Naive B cell (primary cell): ENCODE data around the gene KRTCAP2. TPM values are rescaled to one million over a fixed set of nuclear protein-coding genes. Genes with fewer than 3 reads are reported as not detected.
"Not testable (repeated sequence)": the region's sequence is repeated elsewhere in the genome, so short reads cannot be mapped to it uniquely, and the experiment has no call there.

Source experiments
- ATAC-seq, 2 donors: fragments of 150-1000 bp; cut with Tn5 transposase; 2 replicates each; pipeline ENCODE4 v1.10.0; 2021; ENCODE audit warnings: low read depth in 2 of 2, mild to moderate bottlenecking in 2 of 2, moderate library complexity in 2 of 2
- DNase-seq: peaks from one replicate; pipeline ENCODE4 v3.0.0; 2022
- H3K27ac Mint-ChIP-seq, 6 donors: one replicate each; pipeline ENCODE4 v1.8.0; 2020 to 2022; ENCODE audit warnings: mild to moderate bottlenecking in 6 of 6, mixed read lengths in 6 of 6, moderate library complexity in 5 of 6, inconsistent platforms in 2 of 6
- H3K27me3 Mint-ChIP-seq, 3 donors: one replicate each; pipeline ENCODE4 v1.8.0; 2021 to 2022; ENCODE audit warnings: mixed read lengths in 3 of 3, mild to moderate bottlenecking in 1 of 3
- H3K36me3 Mint-ChIP-seq, 2 donors: one replicate each; pipeline ENCODE4 v1.8.0; 2020 to 2022; ENCODE audit warnings: mixed read lengths in 2 of 2, inconsistent platforms in 1 of 2, mild to moderate bottlenecking in 1 of 2
- H3K4me1 Mint-ChIP-seq, 3 donors: one replicate each; pipeline ENCODE4 v1.8.0; 2020 to 2022; ENCODE audit warnings: mixed read lengths in 3 of 3, inconsistent platforms in 1 of 3, mild to moderate bottlenecking in 1 of 3, moderate library complexity in 1 of 3
- H3K4me3 Mint-ChIP-seq, 8 donors: one replicate each; pipeline ENCODE4 v1.8.0; 2020 to 2022; ENCODE audit warnings: mild to moderate bottlenecking in 8 of 8, mixed read lengths in 8 of 8, moderate library complexity in 8 of 8, inconsistent platforms in 2 of 8
- H3K9me3 Mint-ChIP-seq, 7 donors: one replicate each; pipeline ENCODE4 v1.8.0; 2020 to 2022; ENCODE audit warnings: mixed read lengths in 7 of 7, mild to moderate bottlenecking in 5 of 7, inconsistent platforms in 2 of 7, moderate library complexity in 1 of 7
- polyA plus RNA-seq, 6 donors: library from polyadenylated mRNA; unstranded; fragments of 300-500 nt; fragmentation: Illumina TruSeq; gene quantifications; one replicate each; pipeline ENCODE4 v1.2.3, GENCODE V29; 2021; ENCODE audit warnings: low read depth in 6 of 6

Gene KRTCAP2
- polyA plus RNA-seq, 6 donors from 2014 or later: 340 to 379 (median 354) TPM

GRCh38 chr1:155175281-155175926 is 2.3 kb upstream of the KRTCAP2 start:
- Mint-ChIP-seq H3K27me3 (no peaks in the 10 kb centered on the region), H3K36me3 (no peaks in the 10 kb centered on the region), H3K27ac (peak overlapping the region in 1 of 6 donors; percentile 68), H3K4me1 (peaks cover 41 to 44% (median 41%) of the 10 kb centered on the region in 3 donors), H3K4me3 (peak overlapping the region in 6 of 8 donors; percentile 43 to 97 (median 65)), H3K9me3 (no peaks in the 10 kb centered on the region)
- ATAC-seq (no peak), DNase-seq (no peak)

- DNase-seq: no peak
- Mint-ChIP-seq H3K27me3 (no peaks in the 10 kb centered on the region), H3K9me3 (no peaks in the 10 kb centered on the region), H3K4me3 (peak overlapping the region; percentile 88 to 100 (median 98)), H3K27ac (peak overlapping the region in 3 of 6 donors; percentile 57 to 97 (median 66)), H3K36me3 (peaks cover 0 to 2% of the 10 kb centered on the region in 2 donors), H3K4me1 (peaks cover 41 to 46% (median 42%) of the 10 kb centered on the region in 3 donors)
- ATAC-seq: no peak
Observed at GRCh38 chr1:155174324-155175280, 1.5 kb upstream of the KRTCAP2 start.

GRCh38 chr1:155173478-155174323 is 597 bp upstream of the KRTCAP2 start, which contains the start of gene TRIM46:
Gene TRIM46 (plus strand): TSS chr1:155173849. CDS start chr1:155173967, 118 bp downstream.
- DNase-seq (no peak), ATAC-seq (peak; percentile 3 to 11)
- H3K4me1 Mint-ChIP-seq: peaks cover 41 to 46% (median 41%) of the 10 kb centered on the region in 3 donors
- no peaks in the 10 kb centered on the region for H3K9me3 Mint-ChIP-seq
- peak within 1 kb of the TSS; percentile 88 to 100 (median 98) for H3K4me3 Mint-ChIP-seq
- H3K27ac Mint-ChIP-seq: peak within 1 kb of the TSS; percentile 96 to 99 (median 98)
- peaks cover 5 to 9% of the 10 kb centered on the region in 2 donors for H3K36me3 Mint-ChIP-seq
- H3K27me3 Mint-ChIP-seq: no peaks in the 10 kb centered on the region

- H3K9me3 Mint-ChIP-seq: no peaks in the 10 kb centered on the region
- no peak for DNase-seq
- peak overlapping the region; percentile 88 to 100 (median 98) for H3K4me3 Mint-ChIP-seq
Observed at GRCh38 chr1:155171836-155172731, 1.0 kb downstream of the KRTCAP2 start.

GRCh38 chr1:155170806-155171205 is 2.3 kb downstream of the KRTCAP2 start:
- ATAC-seq (no peak), DNase-seq (no peak)
- H3K9me3 Mint-ChIP-seq: no peaks in the 10 kb centered on the region
- no peaks in the 10 kb centered on the region for H3K27me3 Mint-ChIP-seq
- H3K4me3 Mint-ChIP-seq: peak overlapping the region in 3 of 8 donors; percentile 88 to 100 (median 99)
- H3K36me3 Mint-ChIP-seq: peaks cover 5 to 9% of the 10 kb centered on the region in 2 donors
- peak overlapping the region in 1 of 6 donors; percentile 19 for H3K27ac Mint-ChIP-seq
- H3K4me1 Mint-ChIP-seq: peaks cover 49 to 53% (median 49%) of the 10 kb centered on the region in 3 donors

More at GRCh38 chr1:155171836-155172731, 1.0 kb downstream of the KRTCAP2 start:
- Mint-ChIP-seq H3K4me1 (peaks cover 49 to 53% (median 51%) of the 10 kb centered on the region in 3 donors), H3K36me3 (peaks cover 5 to 9% of the 10 kb centered on the region in 2 donors), H3K27me3 (no peaks in the 10 kb centered on the region), H3K27ac (peak overlapping the region; percentile 94 to 99 (median 98))
- ATAC-seq: peak; percentile 23 to 26

GRCh38 chr1:155170101-155170785 is 2.9 kb downstream of the KRTCAP2 start:
- DNase-seq: no peak
- H3K4me1 Mint-ChIP-seq: peaks cover 49 to 56% (median 49%) of the 10 kb centered on the region in 3 donors
- ATAC-seq: no peak

GRCh38 chr1:155169541-155169940 is 3.6 kb downstream of the KRTCAP2 start:
- Mint-ChIP-seq H3K27ac (peak overlapping the region in 1 of 6 donors; percentile 8), H3K36me3 (peaks cover 5 to 9% of the 10 kb centered on the region in 2 donors), H3K27me3 (no peaks in the 10 kb centered on the region), H3K9me3 (no peaks in the 10 kb centered on the region), H3K4me3 (peak overlapping the region in 2 of 8 donors; percentile 41 to 44), H3K4me1 (peaks cover 44 to 50% (median 44%) of the 10 kb centered on the region in 3 donors)
- DNase-seq: no peak
- ATAC-seq: no peak

More at GRCh38 chr1:155170101-155170785, 2.9 kb downstream of the KRTCAP2 start:
- Mint-ChIP-seq H3K27me3 (no peaks in the 10 kb centered on the region), H3K4me3 (peak overlapping the region in 4 of 8 donors; percentile 10 to 63 (median 30)), H3K27ac (peak overlapping the region in 1 of 6 donors; percentile 42), H3K9me3 (no peaks in the 10 kb centered on the region), H3K36me3 (peaks cover 5 to 9% of the 10 kb centered on the region in 2 donors)

- peaks cover 0 to 2% (median 0%) of the 10 kb centered on the region in 7 donors for H3K9me3 Mint-ChIP-seq
- no peak for DNase-seq
- no peaks in the 10 kb centered on the region for H3K27me3 Mint-ChIP-seq
- H3K4me1 Mint-ChIP-seq: peaks cover 34 to 45% (median 35%) of the 10 kb centered on the region in 3 donors
- peaks cover 5 to 9% of the 10 kb centered on the region in 2 donors for H3K36me3 Mint-ChIP-seq
- H3K4me3 Mint-ChIP-seq: peak overlapping the region in 2 of 8 donors; percentile 41 to 44
- peak overlapping the region in 1 of 6 donors; percentile 34 for H3K27ac Mint-ChIP-seq
- no peak for ATAC-seq
Observed at GRCh38 chr1:155168456-155169210, 4.5 kb downstream of the KRTCAP2 start.

- not testable (repeated sequence) for H3K36me3 Mint-ChIP-seq, H3K27me3 Mint-ChIP-seq, H3K9me3 Mint-ChIP-seq, ATAC-seq, DNase-seq
- Mint-ChIP-seq H3K4me1 (peaks cover 29 to 39% (median 30%) of the 10 kb centered on the region in 3 donors), H3K4me3 (peak overlapping the region; percentile 72 to 90 (median 86)), H3K27ac (peak overlapping the region in 1 of 6 donors; percentile 88)
Observed at GRCh38 chr1:155168105-155168445, 5.0 kb downstream of the KRTCAP2 start.

GRCh38 chr1:155167166-155168104 is 5.7 kb downstream of the KRTCAP2 start:
- Mint-ChIP-seq H3K4me3 (peak overlapping the region; percentile 72 to 90 (median 86)), H3K4me1 (peaks cover 23 to 34% (median 26%) of the 10 kb centered on the region in 3 donors), H3K27me3 (no peaks in the 10 kb centered on the region), H3K27ac (peak overlapping the region; percentile 64 to 97 (median 91)), H3K36me3 (peaks cover 5 to 9% of the 10 kb centered on the region in 2 donors), H3K9me3 (peaks cover 0 to 2% (median 0%) of the 10 kb centered on the region in 7 donors)
- peak; percentile 85 for ATAC-seq
- DNase-seq: peak; percentile 84
